Activated B cell treated with CpG ODN at 0.5 μM for 24 hours (primary cell): ENCODE results near the gene PADI2. TPM values are rescaled to one million over a fixed set of nuclear protein-coding genes. Genes with fewer than 3 reads are reported as not detected.

Experiments used
- ATAC-seq: fragments of 200-7000 bp; cut with Tn5 transposase; one replicate; pipeline ENCODE4 v1.10.0; 2021; ENCODE audit warnings: low read depth, mild to moderate bottlenecking, moderate library complexity
- CTCF ChIA-PET: fragments of 350-600 bp; sonication (Branson Sonifier 250); formaldehyde crosslinking; loops from one replicate; lab custom pipeline; 2021; ENCODE audit warnings: antibody characterized with exemption; lab: Charles Lee
- POLR2A ChIA-PET: fragments of 350-600 bp; sonication (Branson Sonifier 250); formaldehyde crosslinking; loops from one replicate; lab custom pipeline; 2021; ENCODE audit warnings: antibody characterized with exemption; lab: Charles Lee
- DNase-seq: peaks from one replicate; pipeline ENCODE4 v3.0.0; 2022
- H3K27ac Mint-ChIP-seq: one replicate; pipeline ENCODE4 v1.8.0; 2020; ENCODE audit warnings: mixed read lengths
- H3K27me3 Mint-ChIP-seq: one replicate; pipeline ENCODE4 v1.8.0; 2021; ENCODE audit warnings: mixed read lengths
- H3K36me3 Mint-ChIP-seq: one replicate; pipeline ENCODE4 v1.8.0; 2021; ENCODE audit warnings: low read depth, mixed read lengths
- H3K4me1 Mint-ChIP-seq: one replicate; pipeline ENCODE4 v1.8.0; 2021; ENCODE audit warnings: mixed read lengths
- H3K4me3 Mint-ChIP-seq: one replicate; pipeline ENCODE4 v1.8.0; 2020; ENCODE audit warnings: mild to moderate bottlenecking, mixed read lengths
- H3K9me3 Mint-ChIP-seq: one replicate; pipeline ENCODE4 v1.8.0; 2020; ENCODE audit warnings: mixed read lengths
- intact Hi-C: fragments of 100-400 bp; cut with micrococcal nuclease; formaldehyde crosslinking; loops from one replicate; pipeline ENCODE4 v1.15.1; 2024
- total RNA-seq: library from RNA; stranded (reverse); gene quantifications from 2 replicates; pipeline ENCODE4 v1.2.3, GENCODE V29; 2022
- TF ChIP-seq, protein P1 (sequence below): fragments of 200-600 bp; IDR thresholded peaks from one replicate; pipeline ENCODE4 v1.8.0; 2022; ENCODE audit warnings: antibody characterized with exemption, mild to moderate bottlenecking

PADI2 gene
- total RNA-seq, 1 donor from 2014 or later, result 7.2 TPM

DNA sequence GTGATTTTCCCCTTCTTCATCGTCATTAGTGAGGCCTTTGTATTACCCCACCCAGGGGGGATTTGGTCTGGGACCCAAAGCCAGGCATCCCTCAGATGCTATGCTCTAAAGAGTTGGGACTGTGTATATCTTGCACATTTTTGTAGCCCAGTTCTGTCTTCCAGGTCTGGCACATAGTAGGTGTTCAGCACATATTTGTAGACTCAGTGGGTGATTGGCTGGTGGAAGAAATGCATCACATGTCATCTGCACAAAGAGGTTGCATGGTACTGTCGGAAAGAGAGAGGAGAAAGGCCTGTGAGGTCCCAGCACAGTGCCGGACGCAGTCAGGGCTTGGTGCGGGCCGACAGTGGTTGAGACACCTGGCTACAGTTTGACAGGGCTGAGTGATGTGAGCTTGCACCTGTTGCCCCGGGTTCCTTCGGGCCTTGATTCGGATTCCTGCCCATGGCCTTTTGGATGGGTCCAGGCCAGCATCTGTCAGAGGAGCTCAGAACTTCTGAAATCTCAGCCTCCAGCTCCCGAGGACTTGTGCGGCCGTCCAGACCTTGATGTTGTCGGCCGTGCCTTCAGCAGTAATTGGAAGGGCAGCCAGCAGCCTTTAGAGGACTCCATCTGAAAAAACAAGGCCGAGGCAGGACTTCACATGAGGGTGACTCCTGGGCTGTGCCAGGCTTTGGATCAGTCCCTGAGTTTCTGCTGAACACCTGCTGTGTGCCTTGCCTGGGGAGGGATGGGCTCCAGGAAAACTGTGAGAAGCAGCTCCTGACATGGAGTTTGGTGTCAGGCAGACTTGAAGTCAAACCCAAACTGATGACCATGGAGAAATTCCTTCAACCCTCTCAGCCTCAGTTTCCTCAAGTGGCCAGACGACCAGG, 44.8 kb upstream of the PADI2 start:
- Mint-ChIP-seq H3K27me3 (peaks cover 2% of the 10 kb centered on the region), H3K9me3 (peaks cover 3% of the 10 kb centered on the region), H3K27ac (no peak overlapping the region), H3K4me3 (no peak overlapping the region), H3K36me3 (no peaks in the 10 kb centered on the region), H3K4me1 (no peaks in the 10 kb centered on the region)
- TF ChIP-seq, protein P1, sequence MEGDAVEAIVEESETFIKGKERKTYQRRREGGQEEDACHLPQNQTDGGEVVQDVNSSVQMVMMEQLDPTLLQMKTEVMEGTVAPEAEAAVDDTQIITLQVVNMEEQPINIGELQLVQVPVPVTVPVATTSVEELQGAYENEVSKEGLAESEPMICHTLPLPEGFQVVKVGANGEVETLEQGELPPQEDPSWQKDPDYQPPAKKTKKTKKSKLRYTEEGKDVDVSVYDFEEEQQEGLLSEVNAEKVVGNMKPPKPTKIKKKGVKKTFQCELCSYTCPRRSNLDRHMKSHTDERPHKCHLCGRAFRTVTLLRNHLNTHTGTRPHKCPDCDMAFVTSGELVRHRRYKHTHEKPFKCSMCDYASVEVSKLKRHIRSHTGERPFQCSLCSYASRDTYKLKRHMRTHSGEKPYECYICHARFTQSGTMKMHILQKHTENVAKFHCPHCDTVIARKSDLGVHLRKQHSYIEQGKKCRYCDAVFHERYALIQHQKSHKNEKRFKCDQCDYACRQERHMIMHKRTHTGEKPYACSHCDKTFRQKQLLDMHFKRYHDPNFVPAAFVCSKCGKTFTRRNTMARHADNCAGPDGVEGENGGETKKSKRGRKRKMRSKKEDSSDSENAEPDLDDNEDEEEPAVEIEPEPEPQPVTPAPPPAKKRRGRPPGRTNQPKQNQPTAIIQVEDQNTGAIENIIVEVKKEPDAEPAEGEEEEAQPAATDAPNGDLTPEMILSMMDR, result no peak
- POLR2A ChIA-PET, result no interaction called here
- CTCF ChIA-PET, result no interaction called here
- ATAC-seq (no peak), DNase-seq (no peak)
- intact Hi-C loops, result no loop called here

DNA sequence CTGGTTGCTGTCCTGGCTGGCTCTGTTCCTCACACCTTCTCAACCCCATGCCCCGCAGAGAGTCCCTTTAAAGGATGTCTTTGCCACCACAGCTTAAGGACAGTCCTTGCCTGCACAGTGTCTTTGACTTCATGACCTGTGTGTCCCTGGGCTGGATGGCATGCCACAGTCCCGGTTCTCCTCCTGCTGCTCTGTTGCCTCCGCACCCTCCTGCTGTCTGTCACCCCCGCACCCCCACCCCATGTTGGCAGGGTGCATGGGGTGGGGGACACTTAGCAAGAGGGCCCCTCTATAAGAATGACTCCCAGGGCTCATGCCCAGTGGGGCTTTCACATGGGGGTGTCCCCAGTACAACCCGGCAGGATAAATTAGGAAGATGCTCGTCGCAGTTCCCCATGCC, 44.1 kb upstream of the PADI2 start:
- CTCF ChIA-PET, result no interaction called here

DNA sequence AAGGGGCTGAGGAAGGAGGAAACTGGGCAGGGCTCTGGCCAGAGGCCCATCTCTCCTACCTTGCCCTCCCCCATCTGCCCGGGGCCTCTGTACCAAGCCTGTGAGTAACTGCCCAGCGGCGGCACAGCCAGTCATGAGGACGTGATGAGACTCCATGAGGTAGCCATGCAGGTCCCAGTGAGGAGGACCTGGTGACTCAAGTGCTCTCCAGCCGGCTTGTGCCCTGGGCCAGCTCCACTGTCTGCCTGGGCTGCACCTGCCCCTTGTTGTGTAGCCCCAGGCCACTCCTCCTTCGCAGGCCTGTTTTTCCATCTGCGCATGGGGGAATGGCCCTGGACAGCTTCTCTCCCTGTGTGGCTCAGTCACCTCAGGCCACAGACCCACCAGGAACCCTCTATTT, 43.7 kb upstream of the PADI2 start:
- TF ChIP-seq, protein P1, result no peak
- H3K9me3 Mint-ChIP-seq, result peaks cover 3% of the 10 kb centered on the region
- peaks cover 2% of the 10 kb centered on the region for H3K27me3 Mint-ChIP-seq
- ChIA-PET CTCF (no interaction called here), POLR2A (no interaction called here)
- H3K36me3 Mint-ChIP-seq, result no peaks in the 10 kb centered on the region
- no peak overlapping the region for H3K27ac Mint-ChIP-seq
- no peak overlapping the region for H3K4me3 Mint-ChIP-seq
- intact Hi-C loops, result no loop called here
- H3K4me1 Mint-ChIP-seq, result no peaks in the 10 kb centered on the region
- no peak for DNase-seq
- ATAC-seq, result no peak

More for the DNA sequence above, 44.1 kb upstream of the PADI2 start:
- POLR2A ChIA-PET, result no interaction called here
- no peak for DNase-seq
- Mint-ChIP-seq H3K27me3 (peaks cover 2% of the 10 kb centered on the region), H3K9me3 (peaks cover 3% of the 10 kb centered on the region), H3K4me3 (no peak overlapping the region), H3K4me1 (no peaks in the 10 kb centered on the region), H3K27ac (no peak overlapping the region), H3K36me3 (no peaks in the 10 kb centered on the region)
- ATAC-seq, result no peak
- TF ChIP-seq, protein P1, result no peak
- intact Hi-C loops, result no loop called here

DNA sequence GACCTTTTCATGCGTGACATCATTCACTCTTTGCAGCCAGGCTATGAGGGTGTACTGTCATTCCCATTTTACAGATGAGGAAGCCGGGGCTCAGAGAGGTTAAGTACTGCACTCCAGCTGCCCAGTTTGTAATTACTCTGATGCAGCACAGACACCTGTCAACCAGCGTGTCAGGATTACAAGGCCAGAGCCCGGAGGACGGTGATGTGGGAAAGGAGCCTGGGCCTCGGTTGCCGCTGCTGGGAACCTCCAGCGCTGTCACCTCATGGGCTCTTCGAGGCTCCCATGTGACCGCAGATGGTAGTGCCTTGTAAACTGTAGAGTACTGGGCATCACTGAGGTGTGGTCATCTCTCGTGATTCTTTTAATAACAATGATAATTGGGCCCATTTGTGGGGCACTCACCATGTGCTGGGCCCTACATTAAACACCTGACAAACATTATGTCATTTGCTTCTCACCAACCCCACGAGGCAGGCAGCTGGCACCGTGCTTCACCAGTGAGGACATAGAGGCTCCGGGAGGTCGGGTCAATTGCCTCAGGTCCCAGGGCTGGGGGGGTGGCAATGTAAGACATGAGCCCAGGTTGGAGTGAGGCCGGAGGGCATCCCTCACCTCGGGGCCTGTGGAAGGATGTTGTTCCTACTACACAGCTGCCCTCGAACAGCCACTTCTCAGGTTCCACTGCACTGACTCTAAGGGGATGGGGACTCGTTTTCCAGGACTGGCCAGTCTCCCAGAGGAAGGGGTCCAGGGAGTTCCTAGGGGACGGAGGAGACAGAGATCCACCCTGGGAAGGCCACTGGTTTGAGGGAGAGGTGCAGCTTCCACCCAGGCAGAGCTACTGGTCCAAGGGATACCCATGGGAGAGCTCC, 42.9 kb upstream of the PADI2 start:
- H3K4me3 Mint-ChIP-seq, result no peak overlapping the region
- H3K9me3 Mint-ChIP-seq, result peaks cover 3% of the 10 kb centered on the region
- ChIA-PET CTCF (no interaction called here), POLR2A (no interaction called here)
- no peaks in the 10 kb centered on the region for H3K27me3 Mint-ChIP-seq
- no peak overlapping the region for H3K27ac Mint-ChIP-seq
- intact Hi-C loops, result no loop called here
- TF ChIP-seq, protein P1, result no peak
- no peaks in the 10 kb centered on the region for H3K36me3 Mint-ChIP-seq
- ATAC-seq, result no peak
- DNase-seq, result no peak
- H3K4me1 Mint-ChIP-seq, result no peaks in the 10 kb centered on the region

DNA sequence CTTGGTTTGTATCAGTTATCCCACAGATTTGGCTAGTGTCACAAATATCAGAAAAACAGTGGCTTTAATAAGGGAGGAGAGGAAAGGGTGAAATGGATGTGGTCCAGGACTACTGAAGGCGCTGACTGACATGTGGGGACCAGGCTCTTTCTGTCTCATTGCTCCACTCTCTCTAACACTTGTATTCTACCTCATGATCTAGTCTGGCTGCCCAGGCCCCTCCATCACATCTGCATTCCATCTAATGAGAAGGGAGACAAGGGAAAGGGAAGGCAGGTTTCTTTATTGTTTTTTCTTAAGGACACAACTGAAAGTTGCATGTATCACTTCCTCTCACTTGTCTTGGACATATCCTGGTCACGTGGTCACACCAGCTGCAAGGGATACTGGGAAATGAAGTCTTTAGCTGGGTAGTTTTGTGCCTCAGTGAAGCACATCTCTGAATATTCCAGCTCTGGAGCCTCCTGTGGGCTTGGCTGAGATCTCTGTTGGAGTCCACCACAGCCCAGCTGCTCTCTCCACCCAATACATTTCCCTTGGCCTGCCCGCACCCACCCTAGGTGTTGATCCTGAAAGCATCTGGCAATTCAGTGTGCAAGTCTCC, 42.0 kb upstream of the PADI2 start:
- DNase-seq (no peak), ATAC-seq (no peak)
- H3K27ac Mint-ChIP-seq, result no peak overlapping the region
- no peaks in the 10 kb centered on the region for H3K4me1 Mint-ChIP-seq
- ChIA-PET CTCF (no interaction called here), POLR2A (interaction anchor here (0.6 kb wide), 1 partner anchor 30 kb away, joined by 5 read pairs; no protein-coding TSS in a partner anchor)
- no peaks in the 10 kb centered on the region for H3K27me3 Mint-ChIP-seq
- H3K4me3 Mint-ChIP-seq, result no peak overlapping the region
- intact Hi-C loops, result no loop called here
- H3K9me3 Mint-ChIP-seq, result peaks cover 7% of the 10 kb centered on the region
- TF ChIP-seq, protein P1, result no peak
- no peaks in the 10 kb centered on the region for H3K36me3 Mint-ChIP-seq
